Sigmoid colon (tissue), 7 donors: ENCODE measurements around the gene CTDP1. TPM values are rescaled to one million over a fixed set of nuclear protein-coding genes. Genes with fewer than 3 reads are reported as not detected.

Experiments used
- DNase-seq: peaks from one replicate; pipeline ENCODE4 v3.0.0-alpha.2; 2019
- H3K27ac ChIP-seq, 4 donors: fragments of 200-600 bp; sonication (generic); one replicate each; pipeline ENCODE4 v1.5.1; 2016 to 2019; ENCODE audit warnings: mild to moderate bottlenecking in 1 of 4
- H3K27me3 ChIP-seq, 3 donors: fragments of 200-600 bp; sonication (generic); one replicate each; pipeline ENCODE4 v1.5.1; 2019; ENCODE audit warnings: mild to moderate bottlenecking in 1 of 3
- H3K36me3 ChIP-seq, 4 donors: fragments of 200-600 bp; sonication (generic); one replicate each; pipeline ENCODE4 v1.5.1; 2016 to 2019
- H3K4me1 ChIP-seq, 4 donors: fragments of 200-600 bp; sonication (generic); one replicate each; pipeline ENCODE4 v1.5.1; 2017 to 2019
- H3K4me3 ChIP-seq, 4 donors: fragments of 200-600 bp; sonication (generic); one replicate each; pipeline ENCODE4 v1.5.1; 2017 to 2019; ENCODE audit warnings: mild to moderate bottlenecking in 2 of 4, moderate library complexity in 1 of 4
- H3K9me3 ChIP-seq, 4 donors: fragments of 200-600 bp in 3 of 4; sonication (generic) in 3 of 4; one replicate each; pipeline versions ENCODE4 v1.5.1 to v1.6.1; 2013 to 2019
- CTCF ChIP-seq, 4 experiments: fragments of 450-650 bp in 3 of 4; fragments of 200-600 bp in 1 of 4; IDR thresholded peaks; one replicate each; pipeline ENCODE4 v1.5.1; 2016 to 2019; ENCODE audit warnings: antibody characterized with exemption in 4 of 4, mild to moderate bottlenecking in 3 of 4, moderate library complexity in 2 of 4
- EP300 ChIP-seq, 4 donors: sonication (generic); formaldehyde crosslinking; IDR thresholded peaks; one replicate each; pipeline ENCODE4 v1.6.1; 2017; ENCODE audit warnings: antibody characterized with exemption in 4 of 4
- POLR2A ChIP-seq, 2 donors: fragments of 450-650 bp; IDR thresholded peaks; one replicate each; pipeline ENCODE4 v1.6.1; 2016; ENCODE audit warnings: antibody characterized with exemption in 2 of 2, mild to moderate bottlenecking in 2 of 2, moderate library complexity in 2 of 2
- POLR2AphosphoS5 ChIP-seq, 4 donors: sonication (generic); formaldehyde crosslinking; IDR thresholded peaks; one replicate each; pipeline ENCODE4 v1.6.1; 2017; ENCODE audit warnings: antibody characterized with exemption in 4 of 4
- WGBS, 2 donors: extraction: QIAGEN DNeasy Blood & Tissue Kit; methylation state at CpG; one replicate each; pipeline ENCODE4 v1.1.7; 2013; 5-methylcytosine and 5-hydroxymethylcytosine counted together
- intact Hi-C: fragments of 100-400 bp; cut with DNase I; formaldehyde crosslinking; loops from one replicate; pipeline ENCODE4 v1.15.1; 2023
- polyA plus RNA-seq, 3 donors: library from polyadenylated mRNA; stranded (reverse); fragments of 200-250 nt; gene quantifications; one replicate each; pipeline ENCODE4 v1.2.3, GENCODE V29; 2013
- total RNA-seq, 4 donors: library from RNA; depleted of rRNA; stranded (reverse); fragments of >200 nt; gene quantifications; one replicate each; pipeline ENCODE4 v1.1.0, GENCODE V29; 2016
- donor health status: healthy with polysubstance abuse.
- donor health status: Bipolar disorder and iron deficiency.
- donor health status: healthy.

Gene CTDP1
- total and polyA plus RNA-seq, 7 donors, result 11.1 to 25.9 (median 14.7) TPM

- DNase-seq, result no peak
- no peaks in the 10 kb centered on the region for H3K27me3 ChIP-seq
- H3K4me3 ChIP-seq, result peak overlapping the region in 1 of 4 donors; percentile 95
- intact Hi-C loops, result loop anchor here (2.0 kb wide), 1 partner anchor 609 kb away; the partner anchor contains the start of gene ATP9B
- 83 to 85% methylated on average over 9 of the region's 9 CpGs for WGBS, 2 donors
- TF ChIP-seq CTCF (IDR thresholded peaks at IDR 0.05) (no peak), EP300 (IDR thresholded peaks at IDR 0.05) (no peak), POLR2AphosphoS5 (IDR thresholded peaks at IDR 0.05) (no peak), POLR2A (IDR thresholded peaks at IDR 0.05) (no peak)
- H3K4me1 ChIP-seq, result peaks cover 0 to 47% (median 37%) of the 10 kb centered on the region in 4 donors
- H3K9me3 ChIP-seq, result no peaks in the 10 kb centered on the region
- peak overlapping the region in 3 of 4 donors; percentile 96 to 99 (median 97) for H3K27ac ChIP-seq
- H3K36me3 ChIP-seq, result no peaks in the 10 kb centered on the region
Observed at GRCh38 chr18:79677840-79678239, 1.8 kb upstream of the CTDP1 start.

GRCh38 chr18:79678665-79679551, 695 bp upstream of the CTDP1 start:
- Histone ChIP-seq H3K27me3 (no peaks in the 10 kb centered on the region), H3K36me3 (no peaks in the 10 kb centered on the region), H3K4me3 (peak overlapping the region; percentile 84 to 95 (median 92)), H3K27ac (peak overlapping the region; percentile 89 to 99 (median 96)), H3K9me3 (no peaks in the 10 kb centered on the region), H3K4me1 (peaks cover 0 to 47% (median 37%) of the 10 kb centered on the region in 4 donors)
- peak; percentile 99 for DNase-seq
- TF ChIP-seq POLR2AphosphoS5 (IDR thresholded peaks at IDR 0.05) (peak; percentile 56 to 87 (median 84)), CTCF (IDR thresholded peaks at IDR 0.05) (no peak), EP300 (IDR thresholded peaks at IDR 0.05) (peak in 1 of 4 donors; percentile 61), POLR2A (IDR thresholded peaks at IDR 0.05) (peak; percentile 33 to 34)
- 1% methylated on average over 77 of the region's 77 CpGs for WGBS, 2 donors
- intact Hi-C loops, result loop anchor here (1.0 to 2.0 kb wide), 2 partner anchors 280 to 610 kb away; partner anchors contain the start of gene ATP9B

- peak overlapping the region; percentile 89 to 99 (median 96) for H3K27ac ChIP-seq
- H3K4me1 ChIP-seq, result peaks cover 0 to 47% (median 37%) of the 10 kb centered on the region in 4 donors
- no peaks in the 10 kb centered on the region for H3K36me3 ChIP-seq
- no peak for DNase-seq
- intact Hi-C loops, result loop anchor here (10.0 kb wide), 1 partner anchor 435 kb away; no protein-coding TSS in a partner anchor
- H3K4me3 ChIP-seq, result peak overlapping the region; percentile 84 to 95 (median 92)
- TF ChIP-seq CTCF (IDR thresholded peaks at IDR 0.05) (no peak), POLR2A (IDR thresholded peaks at IDR 0.05) (peak in 1 of 2 donors; percentile 14), POLR2AphosphoS5 (IDR thresholded peaks at IDR 0.05) (no peak), EP300 (IDR thresholded peaks at IDR 0.05) (no peak)
- H3K27me3 ChIP-seq, result no peaks in the 10 kb centered on the region
- no peaks in the 10 kb centered on the region for H3K9me3 ChIP-seq
- WGBS, 2 donors, result 1 to 3% methylated on average over 54 of the region's 54 CpGs
Observed at GRCh38 chr18:79680100-79680879, 687 bp downstream of the CTDP1 start.

- WGBS, 2 donors, result 19 to 68% methylated on average over 20 of the region's 20 CpGs
- DNase-seq, result no peak
- Histone ChIP-seq H3K4me1 (peaks cover 0 to 47% (median 37%) of the 10 kb centered on the region in 4 donors), H3K36me3 (no peaks in the 10 kb centered on the region), H3K27ac (peak overlapping the region in 2 of 4 donors; percentile 0 to 89), H3K4me3 (peak overlapping the region in 3 of 4 donors; percentile 84 to 95 (median 95)), H3K27me3 (no peaks in the 10 kb centered on the region), H3K9me3 (no peaks in the 10 kb centered on the region)
- TF ChIP-seq POLR2A (IDR thresholded peaks at IDR 0.05), result no peak
- no peak for TF ChIP-seq EP300 (IDR thresholded peaks at IDR 0.05)
- no peak for TF ChIP-seq CTCF (IDR thresholded peaks at IDR 0.05)
- TF ChIP-seq POLR2AphosphoS5 (IDR thresholded peaks at IDR 0.05), result no peak
- intact Hi-C loops, result loop anchor here (10.0 kb wide), 1 partner anchor 434 kb away; no protein-coding TSS in a partner anchor
Observed at GRCh38 chr18:79680891-79681339, 1.3 kb downstream of the CTDP1 start.
